ENCODE measurements around the gene FAM53A.

DNA sequence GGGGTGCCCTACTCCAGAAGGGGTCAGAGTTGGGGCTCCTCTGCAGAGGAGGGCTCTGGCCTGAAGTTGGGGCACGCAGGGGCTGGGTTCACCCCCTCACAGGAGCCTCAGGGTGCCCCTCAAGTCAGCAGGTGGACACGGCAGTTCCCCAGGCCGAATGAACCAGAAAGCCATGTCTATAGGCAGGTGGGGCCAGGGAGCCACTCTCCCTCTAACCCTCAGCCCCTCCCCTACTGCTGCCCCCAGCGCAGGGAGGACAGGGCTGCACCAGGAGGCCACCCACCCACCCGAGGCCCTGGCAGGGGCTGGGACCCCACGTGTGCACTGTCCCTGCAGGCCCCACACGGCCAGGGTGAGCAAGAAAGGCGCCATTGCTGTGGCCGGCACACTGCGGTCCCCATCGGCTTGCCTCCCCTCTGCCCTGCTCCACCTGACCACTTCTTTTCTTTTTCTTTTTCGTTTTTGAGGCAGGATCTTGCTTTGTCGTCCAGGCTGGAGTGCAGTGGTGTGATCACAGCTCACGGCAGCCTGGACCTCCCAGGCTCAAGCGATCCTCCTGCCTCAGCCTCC is 83.8 kb downstream of the FAM53A start:
- TF ChIP-seq, protein P1, sequence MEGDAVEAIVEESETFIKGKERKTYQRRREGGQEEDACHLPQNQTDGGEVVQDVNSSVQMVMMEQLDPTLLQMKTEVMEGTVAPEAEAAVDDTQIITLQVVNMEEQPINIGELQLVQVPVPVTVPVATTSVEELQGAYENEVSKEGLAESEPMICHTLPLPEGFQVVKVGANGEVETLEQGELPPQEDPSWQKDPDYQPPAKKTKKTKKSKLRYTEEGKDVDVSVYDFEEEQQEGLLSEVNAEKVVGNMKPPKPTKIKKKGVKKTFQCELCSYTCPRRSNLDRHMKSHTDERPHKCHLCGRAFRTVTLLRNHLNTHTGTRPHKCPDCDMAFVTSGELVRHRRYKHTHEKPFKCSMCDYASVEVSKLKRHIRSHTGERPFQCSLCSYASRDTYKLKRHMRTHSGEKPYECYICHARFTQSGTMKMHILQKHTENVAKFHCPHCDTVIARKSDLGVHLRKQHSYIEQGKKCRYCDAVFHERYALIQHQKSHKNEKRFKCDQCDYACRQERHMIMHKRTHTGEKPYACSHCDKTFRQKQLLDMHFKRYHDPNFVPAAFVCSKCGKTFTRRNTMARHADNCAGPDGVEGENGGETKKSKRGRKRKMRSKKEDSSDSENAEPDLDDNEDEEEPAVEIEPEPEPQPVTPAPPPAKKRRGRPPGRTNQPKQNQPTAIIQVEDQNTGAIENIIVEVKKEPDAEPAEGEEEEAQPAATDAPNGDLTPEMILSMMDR (IDR thresholded peaks at IDR 0.05) = no peak
- no peak for TF ChIP-seq ZFX (IDR thresholded peaks at IDR 0.05; ENCODE audit: borderline replicate concordance)
